ENCODE data around the gene TRAPPC3L.

DNA sequence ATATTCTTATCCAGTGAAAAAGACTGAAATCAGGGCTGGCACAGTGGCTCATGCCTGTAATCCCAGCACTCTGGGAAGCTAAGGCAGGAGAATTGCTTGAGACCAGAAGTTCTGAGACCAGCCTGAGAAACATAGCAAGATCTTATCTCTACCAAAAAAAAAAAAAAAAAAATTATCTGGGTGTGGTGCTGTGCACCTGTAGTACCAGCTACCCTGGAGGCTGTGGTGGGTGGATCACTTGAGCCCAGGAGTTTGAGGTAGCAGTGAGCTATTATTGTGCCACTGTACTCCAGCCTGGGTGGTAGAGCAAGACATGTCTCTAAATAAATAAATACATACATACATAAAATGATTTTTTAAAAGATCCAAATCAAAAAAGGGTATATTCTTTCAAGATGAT, 78.0 kb downstream of the TRAPPC3L start:
- TF ChIP-seq, protein P1, sequence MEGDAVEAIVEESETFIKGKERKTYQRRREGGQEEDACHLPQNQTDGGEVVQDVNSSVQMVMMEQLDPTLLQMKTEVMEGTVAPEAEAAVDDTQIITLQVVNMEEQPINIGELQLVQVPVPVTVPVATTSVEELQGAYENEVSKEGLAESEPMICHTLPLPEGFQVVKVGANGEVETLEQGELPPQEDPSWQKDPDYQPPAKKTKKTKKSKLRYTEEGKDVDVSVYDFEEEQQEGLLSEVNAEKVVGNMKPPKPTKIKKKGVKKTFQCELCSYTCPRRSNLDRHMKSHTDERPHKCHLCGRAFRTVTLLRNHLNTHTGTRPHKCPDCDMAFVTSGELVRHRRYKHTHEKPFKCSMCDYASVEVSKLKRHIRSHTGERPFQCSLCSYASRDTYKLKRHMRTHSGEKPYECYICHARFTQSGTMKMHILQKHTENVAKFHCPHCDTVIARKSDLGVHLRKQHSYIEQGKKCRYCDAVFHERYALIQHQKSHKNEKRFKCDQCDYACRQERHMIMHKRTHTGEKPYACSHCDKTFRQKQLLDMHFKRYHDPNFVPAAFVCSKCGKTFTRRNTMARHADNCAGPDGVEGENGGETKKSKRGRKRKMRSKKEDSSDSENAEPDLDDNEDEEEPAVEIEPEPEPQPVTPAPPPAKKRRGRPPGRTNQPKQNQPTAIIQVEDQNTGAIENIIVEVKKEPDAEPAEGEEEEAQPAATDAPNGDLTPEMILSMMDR (IDR thresholded peaks at IDR 0.05) = no peak
- TF ChIP-seq POLR2A (IDR thresholded peaks at IDR 0.05) = no peak
